HL-60 (cell line): Measurements from ENCODE around the gene RASSF8.
A peak's percentile ranks its signal among the peaks of the same experiment; 100 is the strongest.

ENCODE experiments used
- DNase-seq, 2 experiments: peaks; one replicate each; pipeline ENCODE4 v3.0.0-alpha.2; 2010 to 2020; ENCODE audit warnings: low read depth in 1 of 2, low spot score in 1 of 2
- H3K27ac ChIP-seq: fragments of 250-450 bp; sonication (Bioruptor Pico); replicated peaks from 2 replicates; pipeline ENCODE4 v1.5.1; 2020; ENCODE audit warnings: mild to moderate bottlenecking, moderate library complexity
- H3K27me3 ChIP-seq: fragments of 250-450 bp; sonication (Bioruptor Pico); 2 replicates; pipeline ENCODE4 v1.5.1; 2021; ENCODE audit warnings: mild to moderate bottlenecking, moderate library complexity; ENCODE audit not compliant: insufficient read depth, poor library complexity, severe bottlenecking
- H3K4me3 ChIP-seq: replicated peaks from 2 replicates; pipeline ENCODE4 v1.5.1; 2011; ENCODE audit warnings: mild to moderate bottlenecking, control low read depth, low read length; ENCODE audit not compliant: insufficient read depth
- GABPA ChIP-seq: IDR thresholded peaks from 2 replicates; pipeline ENCODE4 v1.6.1; 2012; ENCODE audit warnings: low read depth
- POLR2AphosphoS5 ChIP-seq: IDR thresholded peaks from 2 replicates; pipeline ENCODE4 v1.6.1; 2012; ENCODE audit warnings: low read depth
- SPI1 ChIP-seq: IDR thresholded peaks from 2 replicates; pipeline ENCODE4 v1.6.1; 2012; ENCODE audit warnings: low read depth, mild to moderate bottlenecking, borderline replicate concordance
- TF ChIP-seq, protein P1 (sequence below): IDR thresholded peaks from one replicate; pipeline ENCODE4 v1.5.1; 2011; ENCODE audit warnings: low read length, control low read depth, inconsistent platforms; ENCODE audit not compliant: insufficient read depth
- TF ChIP-seq, protein P2 (sequence below): IDR thresholded peaks from 2 replicates; pipeline ENCODE4 v1.6.1; 2012; ENCODE audit warnings: low read depth; ENCODE audit not compliant: insufficient replicate concordance

Gene RASSF8

DNA sequence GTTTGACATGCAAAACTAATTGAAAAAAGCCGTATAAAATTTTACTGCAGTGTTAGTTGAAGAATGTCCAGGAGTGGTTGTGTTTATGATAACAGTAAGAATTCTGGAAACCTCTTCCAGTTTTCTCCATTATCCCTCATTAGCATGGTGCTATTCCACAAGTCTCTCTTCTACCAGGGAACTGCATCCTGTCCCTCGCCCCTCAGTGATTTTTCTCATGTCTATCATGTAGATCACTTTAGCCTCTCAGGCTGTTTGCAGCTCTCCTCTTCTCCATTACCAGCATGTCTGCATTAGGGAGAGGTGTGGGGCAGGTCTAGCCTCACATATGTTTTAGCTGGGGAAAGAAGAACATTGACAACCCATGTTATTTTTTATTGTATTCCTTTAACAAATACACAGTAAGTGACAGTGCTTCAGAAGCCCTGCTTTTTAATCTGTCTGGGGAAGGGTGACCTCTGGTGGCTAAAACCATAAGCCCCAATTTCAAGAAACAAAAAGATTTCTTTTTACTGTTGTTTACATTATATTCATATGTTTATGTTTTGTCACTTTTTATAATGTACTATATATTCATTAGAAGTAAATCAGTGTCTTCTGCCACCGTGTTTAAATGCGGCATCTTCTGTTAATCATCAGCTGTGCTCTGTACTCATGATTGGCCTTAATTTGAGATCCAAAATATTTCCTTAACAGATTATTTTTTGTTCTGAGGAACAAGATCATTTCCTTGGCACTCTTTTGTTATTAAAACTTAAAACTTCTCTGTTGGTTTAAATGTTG, 70.7 kb downstream of the RASSF8 start:
- TF ChIP-seq, protein P1, sequence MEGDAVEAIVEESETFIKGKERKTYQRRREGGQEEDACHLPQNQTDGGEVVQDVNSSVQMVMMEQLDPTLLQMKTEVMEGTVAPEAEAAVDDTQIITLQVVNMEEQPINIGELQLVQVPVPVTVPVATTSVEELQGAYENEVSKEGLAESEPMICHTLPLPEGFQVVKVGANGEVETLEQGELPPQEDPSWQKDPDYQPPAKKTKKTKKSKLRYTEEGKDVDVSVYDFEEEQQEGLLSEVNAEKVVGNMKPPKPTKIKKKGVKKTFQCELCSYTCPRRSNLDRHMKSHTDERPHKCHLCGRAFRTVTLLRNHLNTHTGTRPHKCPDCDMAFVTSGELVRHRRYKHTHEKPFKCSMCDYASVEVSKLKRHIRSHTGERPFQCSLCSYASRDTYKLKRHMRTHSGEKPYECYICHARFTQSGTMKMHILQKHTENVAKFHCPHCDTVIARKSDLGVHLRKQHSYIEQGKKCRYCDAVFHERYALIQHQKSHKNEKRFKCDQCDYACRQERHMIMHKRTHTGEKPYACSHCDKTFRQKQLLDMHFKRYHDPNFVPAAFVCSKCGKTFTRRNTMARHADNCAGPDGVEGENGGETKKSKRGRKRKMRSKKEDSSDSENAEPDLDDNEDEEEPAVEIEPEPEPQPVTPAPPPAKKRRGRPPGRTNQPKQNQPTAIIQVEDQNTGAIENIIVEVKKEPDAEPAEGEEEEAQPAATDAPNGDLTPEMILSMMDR: peak; percentile 50
- no peak for TF ChIP-seq SPI1
- DNase-seq: peak in 1 of 2 experiments; percentile 10

DNA sequence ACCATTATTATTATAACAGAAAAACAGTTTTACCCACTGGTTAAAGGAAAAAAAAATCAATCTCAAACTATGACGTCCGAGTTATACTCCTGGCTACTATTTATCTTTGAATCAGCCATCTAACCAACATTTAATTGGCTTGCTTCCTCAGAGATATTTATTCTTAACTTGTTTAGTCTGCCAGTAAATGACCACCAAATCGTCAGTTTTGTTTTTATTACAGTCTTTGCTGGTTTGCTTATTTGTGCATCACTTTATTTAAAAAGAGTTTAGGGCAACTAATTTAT, 71.2 kb downstream of the RASSF8 start:
- H3K27ac ChIP-seq: no peak overlapping the region
- H3K27me3 ChIP-seq: peaks cover 3% of the 10 kb centered on the region
- TF ChIP-seq GABPA: no peak
- TF ChIP-seq, protein P2, sequence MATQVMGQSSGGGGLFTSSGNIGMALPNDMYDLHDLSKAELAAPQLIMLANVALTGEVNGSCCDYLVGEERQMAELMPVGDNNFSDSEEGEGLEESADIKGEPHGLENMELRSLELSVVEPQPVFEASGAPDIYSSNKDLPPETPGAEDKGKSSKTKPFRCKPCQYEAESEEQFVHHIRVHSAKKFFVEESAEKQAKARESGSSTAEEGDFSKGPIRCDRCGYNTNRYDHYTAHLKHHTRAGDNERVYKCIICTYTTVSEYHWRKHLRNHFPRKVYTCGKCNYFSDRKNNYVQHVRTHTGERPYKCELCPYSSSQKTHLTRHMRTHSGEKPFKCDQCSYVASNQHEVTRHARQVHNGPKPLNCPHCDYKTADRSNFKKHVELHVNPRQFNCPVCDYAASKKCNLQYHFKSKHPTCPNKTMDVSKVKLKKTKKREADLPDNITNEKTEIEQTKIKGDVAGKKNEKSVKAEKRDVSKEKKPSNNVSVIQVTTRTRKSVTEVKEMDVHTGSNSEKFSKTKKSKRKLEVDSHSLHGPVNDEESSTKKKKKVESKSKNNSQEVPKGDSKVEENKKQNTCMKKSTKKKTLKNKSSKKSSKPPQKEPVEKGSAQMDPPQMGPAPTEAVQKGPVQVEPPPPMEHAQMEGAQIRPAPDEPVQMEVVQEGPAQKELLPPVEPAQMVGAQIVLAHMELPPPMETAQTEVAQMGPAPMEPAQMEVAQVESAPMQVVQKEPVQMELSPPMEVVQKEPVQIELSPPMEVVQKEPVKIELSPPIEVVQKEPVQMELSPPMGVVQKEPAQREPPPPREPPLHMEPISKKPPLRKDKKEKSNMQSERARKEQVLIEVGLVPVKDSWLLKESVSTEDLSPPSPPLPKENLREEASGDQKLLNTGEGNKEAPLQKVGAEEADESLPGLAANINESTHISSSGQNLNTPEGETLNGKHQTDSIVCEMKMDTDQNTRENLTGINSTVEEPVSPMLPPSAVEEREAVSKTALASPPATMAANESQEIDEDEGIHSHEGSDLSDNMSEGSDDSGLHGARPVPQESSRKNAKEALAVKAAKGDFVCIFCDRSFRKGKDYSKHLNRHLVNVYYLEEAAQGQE: no peak
- TF ChIP-seq, protein P1: no peak
- TF ChIP-seq POLR2AphosphoS5: no peak
- no peak for TF ChIP-seq SPI1
- no peak overlapping the region for H3K4me3 ChIP-seq
- DNase-seq: no peak

More for the DNA sequence above, 70.7 kb downstream of the RASSF8 start:
- Histone ChIP-seq H3K27me3 (peaks cover 3% of the 10 kb centered on the region), H3K4me3 (no peak overlapping the region), H3K27ac (no peak overlapping the region)

DNA sequence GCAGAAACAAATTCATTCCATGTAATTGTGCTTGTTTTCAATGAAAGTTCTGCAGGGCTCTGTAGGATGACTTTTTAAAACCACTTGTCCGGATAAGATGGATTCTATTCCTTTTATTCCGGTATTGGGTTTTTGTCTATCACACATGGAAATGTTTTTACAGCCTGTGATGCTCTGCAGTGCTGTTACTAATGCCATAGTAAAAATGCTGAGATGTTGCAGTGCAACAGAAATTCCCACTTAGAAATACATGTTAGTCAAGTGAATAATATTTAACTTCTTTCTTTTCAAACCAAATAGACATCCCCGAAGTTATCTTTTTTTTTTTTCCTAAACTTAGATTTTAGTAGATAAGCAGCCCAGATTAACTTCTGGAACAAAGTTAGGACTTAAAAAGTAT, 71.9 kb downstream of the RASSF8 start:
- no peak for DNase-seq
- H3K4me3 ChIP-seq: no peak overlapping the region
- TF ChIP-seq, protein P2: no peak
- TF ChIP-seq SPI1: no peak
- no peak for TF ChIP-seq GABPA
- no peak for TF ChIP-seq POLR2AphosphoS5
- TF ChIP-seq, protein P1: no peak
- no peak overlapping the region for H3K27ac ChIP-seq
- H3K27me3 ChIP-seq: peaks cover 3% of the 10 kb centered on the region

DNA sequence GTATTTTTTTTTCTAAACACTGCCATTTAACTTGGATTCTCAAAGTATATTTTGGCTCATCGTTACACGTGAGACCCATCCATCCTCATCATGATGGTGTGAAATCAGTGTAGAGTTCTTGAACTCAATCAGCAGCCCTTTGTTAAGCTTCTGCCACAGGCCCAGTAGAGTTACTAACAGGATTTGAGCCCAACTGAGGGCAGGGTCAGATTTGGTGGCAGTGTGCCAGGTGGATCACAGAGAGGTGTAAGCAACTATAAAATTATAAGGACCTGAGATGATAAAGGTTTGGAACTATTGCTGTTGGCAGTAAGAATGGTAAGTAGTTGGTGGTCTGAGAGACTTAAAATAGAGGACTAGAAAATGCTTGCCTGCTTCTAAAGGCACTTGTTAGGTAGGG, 72.8 kb downstream of the RASSF8 start:
- H3K4me3 ChIP-seq: no peak overlapping the region
- H3K27ac ChIP-seq: no peak overlapping the region
- no peak for TF ChIP-seq SPI1
- no peak for TF ChIP-seq POLR2AphosphoS5
- TF ChIP-seq GABPA: no peak
- TF ChIP-seq, protein P1: no peak
- TF ChIP-seq, protein P2: no peak
- DNase-seq: no peak
- peaks cover 3% of the 10 kb centered on the region for H3K27me3 ChIP-seq
